Stimulated activated CD4-positive, alpha-beta T cell treated with anti-CD3 and anti-CD28 coated beads, Interleukin-1b, Interleukin-23, amount 100 ng/mL, for 4 hours (primary cell): ENCODE measurements around the gene BTNL9.
"Not testable (repeated sequence)": the region's sequence is repeated elsewhere in the genome, so short reads cannot be mapped to it uniquely, and the experiment has no call there.

ENCODE experiments used
- DNase-seq, 2 donors: peaks; one replicate each; pipeline ENCODE4 v3.0.0-alpha.2; 2020; ENCODE audit warnings: low read depth in 2 of 2

The BTNL9 gene

GRCh38 chr5:181061645-181062044 lies 21.6 kb downstream of the BTNL9 start:
- DNase-seq, result no peak

- DNase-seq, result no peak
These were observed 22.6 kb downstream of the BTNL9 start for GRCh38 chr5:181062631-181063030.

- no peak for DNase-seq
These were observed 23.4 kb downstream of the BTNL9 start for GRCh38 chr5:181063514-181063913.

GRCh38 chr5:181064987-181065386 lies 24.9 kb downstream of the BTNL9 start:
- no peak for DNase-seq

GRCh38 chr5:181069767-181070491 lies 29.9 kb downstream of the BTNL9 start:
- DNase-seq, result no peak

GRCh38 chr5:181070523-181070922 lies 30.5 kb downstream of the BTNL9 start:
- DNase-seq, result no peak

GRCh38 chr5:181071257-181071656 lies 31.2 kb downstream of the BTNL9 start:
- no peak for DNase-seq

- DNase-seq, result no peak
These were observed 36.9 kb downstream of the BTNL9 start for GRCh38 chr5:181076920-181077319.

GRCh38 chr5:181081989-181082388 lies 41.9 kb downstream of the BTNL9 start:
- no peak for DNase-seq

- DNase-seq, result no peak
These were observed 44.6 kb downstream of the BTNL9 start for GRCh38 chr5:181084621-181085195.

GRCh38 chr5:181086026-181086883 lies 46.2 kb downstream of the BTNL9 start:
- no peak for DNase-seq

GRCh38 chr5:181086884-181087205 lies 46.8 kb downstream of the BTNL9 start:
- DNase-seq, result no peak

GRCh38 chr5:181087309-181087708 lies 47.2 kb downstream of the BTNL9 start:
- no peak for DNase-seq

GRCh38 chr5:181088289-181088688 lies 48.2 kb downstream of the BTNL9 start:
- no peak for DNase-seq

GRCh38 chr5:181092428-181092827 lies 52.4 kb downstream of the BTNL9 start:
- no peak for DNase-seq

GRCh38 chr5:181095162-181095561 lies 55.1 kb downstream of the BTNL9 start:
- DNase-seq, result not testable (repeated sequence)

- not testable (repeated sequence) for DNase-seq
These were observed 56.8 kb downstream of the BTNL9 start for GRCh38 chr5:181096721-181097382.

- DNase-seq, result not testable (repeated sequence)
These were observed 57.3 kb downstream of the BTNL9 start for GRCh38 chr5:181097383-181097753.

- not testable (repeated sequence) for DNase-seq
These were observed 57.9 kb downstream of the BTNL9 start for GRCh38 chr5:181097759-181098491.

- no peak for DNase-seq
These were observed 58.9 kb downstream of the BTNL9 start for GRCh38 chr5:181098762-181099601.
